ENCODE measurements around the gene ANKS1A.

Gene ANKS1A

DNA sequence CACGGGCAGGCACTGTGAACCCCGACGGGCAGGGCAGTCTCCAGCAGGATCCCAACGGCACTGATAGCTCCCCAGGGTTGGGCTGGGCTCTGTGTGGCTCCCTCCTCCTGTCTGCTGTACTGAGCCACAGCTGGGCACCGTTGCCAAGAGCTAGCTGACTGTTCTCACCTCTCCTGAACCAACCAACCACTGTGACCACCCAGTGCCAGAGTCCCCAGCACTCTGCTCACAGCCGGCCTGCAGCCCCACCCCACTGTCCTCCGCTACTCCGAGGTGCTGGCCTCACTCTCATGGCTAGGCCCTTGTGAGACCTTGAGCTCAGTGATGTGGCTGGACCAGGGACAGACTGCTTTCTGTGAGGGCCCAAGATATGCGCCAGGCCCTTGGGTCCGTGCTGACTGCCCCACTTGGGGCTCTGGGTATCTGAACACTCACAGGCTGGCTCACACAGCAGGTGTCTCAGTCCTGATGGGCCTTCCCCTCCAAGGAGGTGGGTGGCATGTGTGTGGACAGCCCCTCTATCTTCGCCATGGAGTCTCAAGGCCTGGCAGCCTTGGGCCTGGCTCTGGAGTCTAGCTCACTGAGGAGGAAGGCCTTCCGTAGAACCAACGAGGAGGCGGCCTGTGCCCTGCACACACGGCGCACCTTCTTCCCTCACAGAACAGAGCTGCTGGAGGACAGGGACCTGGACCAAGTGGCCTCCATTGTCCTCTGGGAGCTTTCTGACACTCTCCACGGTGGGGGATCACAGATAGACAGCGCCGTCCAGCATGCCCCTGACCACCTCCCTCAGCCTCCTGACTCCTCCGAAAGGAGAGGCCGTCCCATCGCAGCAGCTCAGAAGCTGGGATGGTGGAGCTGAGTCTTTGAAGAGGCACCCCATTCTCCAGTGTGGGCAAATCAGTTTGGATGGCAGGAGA is 198.6 kb downstream of the ANKS1A start:
- no peak overlapping the region for H3K27ac ChIP-seq (ENCODE audit: low read length)
- H3K9me3 ChIP-seq (ENCODE audit: control insufficient read depth, insufficient read depth, low read length), result no peaks in the 10 kb centered on the region
- no peaks in the 10 kb centered on the region for H3K4me1 ChIP-seq (ENCODE audit: control insufficient read depth, insufficient read depth, low read length)
- no peak for DNase-seq (ENCODE audit: low read depth, low spot score)
- no CpG with 5 or more reads among the region's 22 CpGs for WGBS (ENCODE audit: insufficient coverage, insufficient read length)
- peaks cover 8% of the 10 kb centered on the region; the same call in 1 of the 2 replicates for H3K36me3 ChIP-seq (ENCODE audit: control insufficient read depth, insufficient read depth, low read length)
- no peaks in the 10 kb centered on the region for H3K27me3 ChIP-seq (ENCODE audit: control insufficient read depth, insufficient read depth, low read length)
- H3K4me3 ChIP-seq (ENCODE audit: low read length), result no peak overlapping the region

DNA sequence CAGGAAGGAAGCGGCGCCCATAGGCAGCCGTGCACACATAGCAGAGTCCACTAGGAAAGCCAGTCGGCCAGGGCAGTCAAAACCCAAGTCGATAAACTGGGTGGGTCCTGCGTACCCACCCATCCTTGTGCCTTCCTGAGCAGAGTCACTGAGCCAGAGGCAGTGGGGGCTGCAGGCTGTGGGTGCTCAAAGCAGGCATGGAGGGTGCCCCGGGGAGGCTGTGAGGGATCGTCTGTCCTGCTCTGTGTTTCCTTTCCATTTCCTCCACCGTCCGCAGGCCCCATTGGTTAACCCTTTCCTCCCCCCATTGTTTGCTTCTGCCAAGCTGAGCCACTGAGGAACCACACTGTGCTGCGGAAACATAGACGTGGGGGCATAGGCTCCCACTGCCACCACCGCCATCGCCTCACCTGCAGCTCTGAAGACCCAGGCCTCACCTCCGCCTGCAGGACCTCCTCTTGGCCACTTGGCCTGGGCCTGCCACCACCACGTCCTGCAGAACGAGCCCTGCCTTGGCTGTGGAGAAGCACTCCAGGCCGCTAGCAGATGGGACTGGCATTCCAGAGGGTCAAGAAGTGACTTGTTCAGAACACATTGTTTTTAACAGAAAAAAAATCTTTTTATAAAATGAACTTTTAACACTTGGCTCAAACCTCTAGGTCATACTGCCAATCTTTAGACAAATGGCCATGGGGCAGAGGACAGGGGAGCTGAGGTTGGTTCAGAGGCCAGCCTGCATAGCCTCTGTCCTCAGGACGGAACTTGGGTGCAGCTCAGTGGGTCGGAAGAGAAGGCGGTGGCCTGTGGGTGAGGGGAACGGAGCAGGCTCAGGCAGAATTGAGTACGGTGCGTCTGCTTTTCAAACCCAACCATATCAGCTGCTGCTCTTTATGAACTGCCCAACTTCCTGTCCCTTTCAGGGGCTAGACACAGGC is 199.5 kb downstream of the ANKS1A start:
- no CpG with 5 or more reads among the region's 24 CpGs for WGBS (ENCODE audit: insufficient coverage, insufficient read length)
- Histone ChIP-seq H3K27ac (ENCODE audit: low read length) (no peak overlapping the region), H3K9me3 (ENCODE audit: control insufficient read depth, insufficient read depth, low read length) (no peaks in the 10 kb centered on the region), H3K27me3 (ENCODE audit: control insufficient read depth, insufficient read depth, low read length) (no peaks in the 10 kb centered on the region), H3K4me1 (ENCODE audit: control insufficient read depth, insufficient read depth, low read length) (no peaks in the 10 kb centered on the region), H3K36me3 (ENCODE audit: control insufficient read depth, insufficient read depth, low read length) (peaks cover 8% of the 10 kb centered on the region; the same call in 1 of the 2 replicates), H3K4me3 (ENCODE audit: low read length) (no peak overlapping the region)
- DNase-seq (ENCODE audit: low read depth, low spot score), result no peak

GRCh38 chr6:35089216-35089934 is 200.3 kb downstream of the ANKS1A start:
- WGBS (ENCODE audit: insufficient coverage, insufficient read length), result no CpG with 5 or more reads among the region's 19 CpGs
- no peak overlapping the region for H3K27ac ChIP-seq (ENCODE audit: low read length)
- peaks cover 10% of the 10 kb centered on the region; the same call in 1 of the 2 replicates for H3K36me3 ChIP-seq (ENCODE audit: control insufficient read depth, insufficient read depth, low read length)
- no peak for DNase-seq (ENCODE audit: low read depth, low spot score)
- H3K4me1 ChIP-seq (ENCODE audit: control insufficient read depth, insufficient read depth, low read length), result peaks cover 3% of the 10 kb centered on the region; the same call in 1 of the 2 replicates
- no peaks in the 10 kb centered on the region for H3K9me3 ChIP-seq (ENCODE audit: control insufficient read depth, insufficient read depth, low read length)
- no peak overlapping the region for H3K4me3 ChIP-seq (ENCODE audit: low read length)
- no peaks in the 10 kb centered on the region for H3K27me3 ChIP-seq (ENCODE audit: control insufficient read depth, insufficient read depth, low read length)

DNA sequence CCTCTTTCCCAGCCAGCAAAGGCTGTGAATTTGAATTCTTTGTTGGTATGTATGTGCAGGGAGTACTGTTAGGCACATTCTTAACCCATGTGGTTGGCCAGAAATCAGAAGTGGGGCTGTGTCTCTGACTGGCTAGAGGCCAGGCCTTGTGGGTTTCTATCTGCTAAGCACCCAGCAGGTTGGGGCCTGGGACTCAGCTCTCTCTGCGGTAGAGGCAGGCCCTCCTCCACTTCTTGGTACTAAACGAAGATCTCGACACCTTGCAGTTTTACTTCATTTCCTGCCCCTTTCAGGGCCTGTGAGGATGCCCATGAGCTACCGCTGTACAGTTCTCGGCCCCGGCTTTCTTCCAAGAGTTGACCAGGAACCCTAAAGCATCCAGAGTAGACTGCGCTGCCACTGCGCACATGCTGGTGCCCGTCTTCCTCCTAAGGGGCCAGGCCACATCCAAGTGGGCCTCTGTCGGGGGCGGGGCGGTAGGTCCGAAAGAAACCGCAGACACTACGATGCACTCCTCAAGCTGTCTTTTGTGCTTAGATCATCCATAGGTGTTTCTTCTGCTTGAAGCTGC is 201.0 kb downstream of the ANKS1A start:
- peaks cover 3% of the 10 kb centered on the region; the same call in 1 of the 2 replicates for H3K4me1 ChIP-seq (ENCODE audit: control insufficient read depth, insufficient read depth, low read length)
- no peaks in the 10 kb centered on the region for H3K9me3 ChIP-seq (ENCODE audit: control insufficient read depth, insufficient read depth, low read length)
- DNase-seq (ENCODE audit: low read depth, low spot score), result no peak
- no peaks in the 10 kb centered on the region for H3K27me3 ChIP-seq (ENCODE audit: control insufficient read depth, insufficient read depth, low read length)
- H3K27ac ChIP-seq (ENCODE audit: low read length), result no peak overlapping the region
- peaks cover 10% of the 10 kb centered on the region; the same call in 1 of the 2 replicates for H3K36me3 ChIP-seq (ENCODE audit: control insufficient read depth, insufficient read depth, low read length)
- H3K4me3 ChIP-seq (ENCODE audit: low read length), result no peak overlapping the region
- WGBS (ENCODE audit: insufficient coverage, insufficient read length), result no CpG with 5 or more reads among the region's 15 CpGs

DNA sequence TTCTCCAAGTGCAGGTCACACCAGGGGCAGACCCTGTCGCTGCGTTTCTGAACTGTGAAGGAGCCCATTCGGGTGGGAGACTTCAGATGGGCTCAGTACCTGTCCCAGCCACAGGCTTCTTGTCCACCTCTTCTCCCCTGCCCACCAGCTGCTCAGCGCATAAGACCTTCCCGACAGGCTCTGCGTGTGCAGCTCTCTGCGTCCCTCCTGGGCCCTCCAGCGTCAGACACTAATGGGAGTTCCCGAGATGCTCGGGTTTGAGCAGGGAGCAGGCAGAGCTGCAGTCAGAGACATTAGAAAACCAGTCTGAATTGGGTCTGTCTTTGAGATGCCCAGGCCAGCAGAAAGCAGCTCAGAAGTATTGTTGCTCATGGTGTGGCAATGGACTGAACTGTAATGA is 201.7 kb downstream of the ANKS1A start:
- no CpG with 5 or more reads among the region's 10 CpGs for WGBS (ENCODE audit: insufficient coverage, insufficient read length)
- Histone ChIP-seq H3K27ac (ENCODE audit: low read length) (no peak overlapping the region), H3K36me3 (ENCODE audit: control insufficient read depth, insufficient read depth, low read length) (0 out of 2 replicates have a peak, but pooled peaks cover 8% of the 10 kb centered on the region), H3K4me3 (ENCODE audit: low read length) (no peak overlapping the region), H3K27me3 (ENCODE audit: control insufficient read depth, insufficient read depth, low read length) (no peaks in the 10 kb centered on the region), H3K4me1 (ENCODE audit: control insufficient read depth, insufficient read depth, low read length) (peaks cover 3% of the 10 kb centered on the region; the same call in 1 of the 2 replicates), H3K9me3 (ENCODE audit: control insufficient read depth, insufficient read depth, low read length) (no peaks in the 10 kb centered on the region)
- no peak for DNase-seq (ENCODE audit: low read depth, low spot score)

DNA sequence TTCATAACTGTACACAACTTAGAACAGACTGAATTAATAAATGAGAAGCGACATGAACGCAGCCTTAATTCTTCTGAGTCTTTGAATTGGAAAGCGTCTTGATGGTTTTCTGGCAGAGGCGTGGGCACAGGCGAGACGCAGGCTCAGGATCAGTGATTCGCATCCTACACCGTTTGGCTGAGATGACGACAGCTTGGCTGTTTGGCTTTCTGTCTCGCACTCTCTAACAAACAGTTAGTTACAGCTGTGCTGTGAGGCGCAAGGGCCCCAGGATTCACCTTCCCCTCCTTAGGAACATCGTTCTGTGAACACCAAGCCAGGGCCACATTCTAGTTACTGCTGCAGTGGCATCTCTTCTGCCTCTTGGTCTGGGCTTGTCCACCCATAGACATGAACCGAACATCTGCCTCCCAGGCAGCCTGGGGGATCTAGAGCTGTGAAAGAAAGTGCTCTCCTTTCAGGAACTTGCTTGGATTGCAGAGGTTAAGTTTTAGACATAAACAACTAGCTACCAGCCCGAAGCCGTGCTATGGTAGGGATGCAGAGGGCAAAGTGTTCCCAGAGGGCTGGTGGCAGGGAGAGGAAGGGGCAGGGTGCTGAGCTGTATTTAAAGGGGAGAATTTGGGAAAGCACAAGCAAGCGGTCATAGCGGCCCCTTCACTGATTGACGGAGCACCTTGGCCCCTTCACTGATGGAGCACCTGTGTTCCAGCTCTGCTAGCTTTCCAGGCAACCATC is 202.5 kb downstream of the ANKS1A start:
- Histone ChIP-seq H3K27ac (ENCODE audit: low read length) (no peak overlapping the region), H3K4me1 (ENCODE audit: control insufficient read depth, insufficient read depth, low read length) (peaks cover 5% of the 10 kb centered on the region), H3K9me3 (ENCODE audit: control insufficient read depth, insufficient read depth, low read length) (no peaks in the 10 kb centered on the region), H3K27me3 (ENCODE audit: control insufficient read depth, insufficient read depth, low read length) (no peaks in the 10 kb centered on the region), H3K36me3 (ENCODE audit: control insufficient read depth, insufficient read depth, low read length) (0 out of 2 replicates have a peak, but pooled peaks cover 8% of the 10 kb centered on the region), H3K4me3 (ENCODE audit: low read length) (no peak overlapping the region)
- WGBS (ENCODE audit: insufficient coverage, insufficient read length), result no CpG with 5 or more reads among the region's 18 CpGs
- DNase-seq (ENCODE audit: low read depth, low spot score), result no peak

DNA sequence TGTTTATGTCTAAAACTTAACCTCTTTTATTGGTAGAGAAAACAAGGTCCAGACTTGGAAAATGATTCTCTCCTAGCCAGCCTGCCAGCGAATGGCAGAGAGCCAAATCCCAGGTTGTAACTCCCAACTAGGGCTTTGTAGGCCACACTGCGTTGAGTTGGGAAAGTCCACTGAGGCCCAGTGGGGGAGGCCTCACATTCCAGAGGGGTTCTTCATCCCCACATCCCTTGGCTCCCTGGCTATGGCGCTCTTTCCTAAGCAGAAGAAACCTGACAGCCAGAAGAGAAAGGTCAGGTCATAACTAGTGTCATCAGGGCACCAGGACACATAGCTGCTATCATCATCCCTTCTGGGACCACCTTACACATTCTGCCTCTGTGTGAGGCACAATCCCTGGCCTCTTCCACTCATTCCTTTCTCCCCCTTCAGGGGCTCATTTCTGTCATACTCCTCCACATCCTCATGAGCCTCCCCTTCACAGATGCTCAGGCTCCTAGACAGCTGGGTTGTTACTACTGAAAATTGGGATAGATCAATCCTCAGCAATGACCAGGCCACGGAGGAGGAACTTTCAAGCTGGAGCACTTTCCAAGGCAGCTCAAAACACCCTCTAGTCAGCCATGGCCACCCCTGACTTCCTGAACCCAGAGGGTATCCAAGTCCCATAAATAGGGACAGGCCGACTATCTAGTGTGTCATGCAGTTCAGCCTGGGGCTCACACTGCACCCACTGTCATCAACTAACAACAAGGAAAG is 203.5 kb downstream of the ANKS1A start:
- Histone ChIP-seq H3K27me3 (ENCODE audit: control insufficient read depth, insufficient read depth, low read length) (no peaks in the 10 kb centered on the region), H3K9me3 (ENCODE audit: control insufficient read depth, insufficient read depth, low read length) (no peaks in the 10 kb centered on the region), H3K4me3 (ENCODE audit: low read length) (no peak overlapping the region), H3K27ac (ENCODE audit: low read length) (no peak overlapping the region), H3K36me3 (ENCODE audit: control insufficient read depth, insufficient read depth, low read length) (0 out of 2 replicates have a peak, but pooled peaks cover 8% of the 10 kb centered on the region), H3K4me1 (ENCODE audit: control insufficient read depth, insufficient read depth, low read length) (peaks cover 5% of the 10 kb centered on the region)
- DNase-seq (ENCODE audit: low read depth, low spot score), result no peak
- no CpG with 5 or more reads among the region's 5 CpGs for WGBS (ENCODE audit: insufficient coverage, insufficient read length)

DNA sequence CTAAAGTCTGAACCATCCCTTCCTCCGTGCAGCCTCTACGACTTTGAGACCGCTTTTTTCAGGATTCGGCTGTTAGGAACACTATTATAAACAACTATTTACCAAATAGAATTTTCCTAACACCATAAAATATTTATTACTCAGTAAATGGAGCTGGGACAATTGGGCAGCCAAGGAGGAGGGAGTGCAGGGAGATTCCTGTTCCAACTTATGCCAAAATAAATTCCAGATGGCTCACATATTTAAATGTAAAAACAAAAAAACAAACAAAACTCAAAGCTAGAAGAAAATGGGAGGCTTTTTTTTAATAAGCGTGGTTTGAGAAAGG is 204.0 kb downstream of the ANKS1A start:
- Histone ChIP-seq H3K27me3 (ENCODE audit: control insufficient read depth, insufficient read depth, low read length) (no peaks in the 10 kb centered on the region), H3K4me3 (ENCODE audit: low read length) (no peak overlapping the region), H3K4me1 (ENCODE audit: control insufficient read depth, insufficient read depth, low read length) (peaks cover 5% of the 10 kb centered on the region), H3K9me3 (ENCODE audit: control insufficient read depth, insufficient read depth, low read length) (no peaks in the 10 kb centered on the region), H3K36me3 (ENCODE audit: control insufficient read depth, insufficient read depth, low read length) (0 out of 2 replicates have a peak, but pooled peaks cover 8% of the 10 kb centered on the region), H3K27ac (ENCODE audit: low read length) (no peak overlapping the region)
- DNase-seq (ENCODE audit: low read depth, low spot score), result no peak
- no CpG with 5 or more reads among the region's 5 CpGs for WGBS (ENCODE audit: insufficient coverage, insufficient read length)

DNA sequence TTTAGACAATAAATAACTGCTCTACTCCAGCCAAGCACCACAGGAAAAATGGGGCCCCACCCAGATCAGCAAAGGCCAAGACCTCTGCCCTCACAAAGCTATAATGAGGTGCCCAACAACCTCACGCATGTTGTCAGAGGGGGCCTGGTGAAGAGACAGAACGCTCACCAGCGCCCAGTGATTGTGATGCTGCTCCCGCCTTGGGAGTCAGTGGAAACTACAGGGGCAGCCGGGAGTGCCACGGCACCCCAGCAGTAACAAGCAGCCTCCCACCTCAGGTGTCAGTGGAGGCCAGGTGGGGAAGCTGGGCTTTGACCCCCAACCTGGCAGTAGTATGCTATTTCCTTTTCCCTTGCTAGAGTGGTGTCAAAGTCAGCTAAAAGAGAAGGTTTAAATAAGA is 204.7 kb downstream of the ANKS1A start:
- WGBS (ENCODE audit: insufficient coverage, insufficient read length), result no CpG with 5 or more reads among the region's 6 CpGs
- peaks cover 5% of the 10 kb centered on the region for H3K4me1 ChIP-seq (ENCODE audit: control insufficient read depth, insufficient read depth, low read length)

More for the DNA sequence above, 204.7 kb downstream of the ANKS1A start:
- Histone ChIP-seq H3K27me3 (ENCODE audit: control insufficient read depth, insufficient read depth, low read length) (no peaks in the 10 kb centered on the region), H3K27ac (ENCODE audit: low read length) (no peak overlapping the region), H3K36me3 (ENCODE audit: control insufficient read depth, insufficient read depth, low read length) (0 out of 2 replicates have a peak, but pooled peaks cover 2% of the 10 kb centered on the region), H3K4me3 (ENCODE audit: low read length) (no peak overlapping the region), H3K9me3 (ENCODE audit: control insufficient read depth, insufficient read depth, low read length) (no peaks in the 10 kb centered on the region)
- DNase-seq (ENCODE audit: low read depth, low spot score), result no peak

Data from iPS DF 6.9 (cell line).